GM23338 (cell line): ENCODE measurements around the gene C4orf36. TPM values are rescaled to one million over a fixed set of nuclear protein-coding genes. Genes with fewer than 3 reads are reported as not detected.

Experiments used
- ATAC-seq: fragments of 200-7000 bp; cut with Tn5 transposase; 3 replicates; pipeline ENCODE4 v1.9.1; 2020
- DNase-seq: peaks from one replicate; pipeline ENCODE4 v3.0.0-alpha.2; 2015; ENCODE audit warnings: low spot score
- H2AFZ ChIP-seq: fragments of 200-600 bp; sonication (generic); 2 replicates; pipeline ENCODE4 v1.8.0; 2016; ENCODE audit warnings: antibody characterized with exemption, mild to moderate bottlenecking, moderate library complexity
- H3F3A ChIP-seq: fragments of 200-600 bp; sonication (generic); replicated peaks from 2 replicates; pipeline ENCODE4 v1.8.0; 2017; ENCODE audit warnings: antibody characterized with exemption, mixed run types, low read depth
- H3K27ac ChIP-seq: fragments of 200-600 bp; sonication (generic); 2 replicates; pipeline ENCODE4 v1.6.1; 2016; ENCODE audit warnings: low read depth
- H3K27me3 ChIP-seq: fragments of 200-600 bp; sonication (generic); 2 replicates; pipeline ENCODE4 v1.8.0; 2016; ENCODE audit warnings: mild to moderate bottlenecking, mixed run types, moderate library complexity; ENCODE audit not compliant: insufficient read depth
- H3K36me3 ChIP-seq: fragments of 200-600 bp; sonication (generic); 2 replicates; pipeline ENCODE4 v1.8.0; 2016; ENCODE audit warnings: mild to moderate bottlenecking; ENCODE audit not compliant: insufficient read depth
- H3K4me1 ChIP-seq: fragments of 200-600 bp; sonication (generic); 2 replicates; pipeline ENCODE4 v1.8.0; 2016; ENCODE audit warnings: mild to moderate bottlenecking, moderate library complexity; ENCODE audit not compliant: insufficient read depth
- H3K4me2 ChIP-seq: fragments of 200-600 bp; sonication (generic); 2 replicates; pipeline ENCODE4 v1.7.1; 2017; ENCODE audit warnings: mixed run types
- H3K4me3 ChIP-seq: fragments of 200-600 bp; sonication (generic); 2 replicates; pipeline ENCODE4 v1.6.1; 2016; ENCODE audit warnings: mixed run types
- H3K79me2 ChIP-seq: fragments of 200-600 bp; sonication (generic); replicated peaks from 2 replicates; pipeline ENCODE4 v1.8.0; 2017; ENCODE audit warnings: mild to moderate bottlenecking; ENCODE audit not compliant: insufficient read depth
- H3K9me2 ChIP-seq: fragments of 200-600 bp; sonication (generic); 2 replicates; pipeline ENCODE4 v1.8.0; 2017; ENCODE audit not compliant: insufficient read depth
- H4K20me1 ChIP-seq: fragments of 200-600 bp; sonication (generic); replicated peaks from 2 replicates; pipeline ENCODE4 v1.8.0; 2017; ENCODE audit warnings: mild to moderate bottlenecking; ENCODE audit not compliant: insufficient read depth
- H3K27ac Mint-ChIP-seq: 2 replicates; pipeline ENCODE4 v1.8.0; 2020; ENCODE audit warnings: inconsistent platforms, mild to moderate bottlenecking, moderate library complexity, mixed read lengths
- H3K27me3 Mint-ChIP-seq: 3 replicates; pipeline ENCODE4 v1.8.0; 2022; ENCODE audit warnings: low read depth, mild to moderate bottlenecking, moderate library complexity, mixed read lengths, inconsistent platforms; ENCODE audit not compliant: insufficient read depth, poor library complexity
- H3K36me3 Mint-ChIP-seq: 3 replicates; pipeline ENCODE4 v1.8.0; 2021; ENCODE audit warnings: low read depth, mild to moderate bottlenecking, inconsistent platforms, moderate library complexity, mixed read lengths
- H3K4me1 Mint-ChIP-seq: 3 replicates; pipeline ENCODE4 v1.8.0; 2020; ENCODE audit warnings: mild to moderate bottlenecking, inconsistent platforms, mixed read lengths
- H3K4me3 Mint-ChIP-seq: 3 replicates; pipeline ENCODE4 v1.8.0; 2021; ENCODE audit warnings: moderate library complexity, mild to moderate bottlenecking, inconsistent platforms, mixed read lengths
- H3K9me3 Mint-ChIP-seq: 3 replicates; pipeline ENCODE4 v1.8.0; 2020; ENCODE audit warnings: moderate library complexity, mild to moderate bottlenecking, inconsistent platforms, mixed read lengths
- CREB1 ChIP-seq: fragments of 250-450 bp; sonication (Bioruptor Pico); IDR thresholded peaks from 2 replicates; pipeline ENCODE4 v1.5.0; 2020; ENCODE audit warnings: low read depth, mild to moderate bottlenecking, moderate library complexity
- CTCF ChIP-seq, 2 experiments: fragments of 200-600 bp in 1 of 2; sonication (generic) in 1 of 2; conservative IDR thresholded peaks; 2 replicates each; pipeline versions ENCODE4 v1.5.1 to v1.6.1; 2016 to 2017; ENCODE audit warnings: antibody characterized with exemption in 2 of 2, low read depth in 2 of 2, mild to moderate bottlenecking in 2 of 2, moderate library complexity in 1 of 2
- ETS1 ChIP-seq: IDR thresholded peaks from 2 replicates; pipeline ENCODE4 v1.6.1; 2016; ENCODE audit warnings: antibody characterized with exemption
- EZH2 ChIP-seq: fragments of 200-600 bp; sonication (generic); IDR thresholded peaks from one replicate; pipeline ENCODE4 v1.8.0; 2017; ENCODE audit warnings: antibody characterized with exemption, mild to moderate bottlenecking, low read depth; ENCODE audit not compliant: unreplicated experiment
- EZH2phosphoT487 ChIP-seq: fragments of 200-600 bp; sonication (generic); IDR thresholded peaks from one replicate; pipeline ENCODE4 v1.8.1; 2018; ENCODE audit warnings: antibody characterized with exemption; ENCODE audit not compliant: unreplicated experiment
- JUNB ChIP-seq: IDR thresholded peaks from one replicate; pipeline ENCODE4 v1.6.1; 2016; ENCODE audit warnings: antibody characterized with exemption; ENCODE audit not compliant: unreplicated experiment
- NANOG ChIP-seq: IDR thresholded peaks from 2 replicates; pipeline ENCODE4 v1.6.1; 2016; ENCODE audit warnings: antibody characterized with exemption, borderline replicate concordance
- POLR2AphosphoS5 ChIP-seq: IDR thresholded peaks from 2 replicates; pipeline ENCODE4 v1.6.1; 2016; ENCODE audit warnings: antibody characterized with exemption, low read depth
- REST ChIP-seq: IDR thresholded peaks from one replicate; pipeline ENCODE4 v1.6.1; 2018; ENCODE audit warnings: antibody characterized with exemption; ENCODE audit not compliant: unreplicated experiment
- STAT1 ChIP-seq: IDR thresholded peaks from one replicate; pipeline ENCODE4 v1.6.1; 2016; ENCODE audit warnings: antibody characterized with exemption; ENCODE audit not compliant: unreplicated experiment
- ZNF114 ChIP-seq: fragments of 250-450 bp; sonication (Bioruptor Pico); IDR thresholded peaks from 2 replicates; pipeline ENCODE4 v1.5.0; 2020; ENCODE audit warnings: mild to moderate bottlenecking, moderate library complexity
- ZNF331 ChIP-seq: fragments of 250-450 bp; sonication (Bioruptor Pico); IDR thresholded peaks from 2 replicates; pipeline ENCODE4 v1.5.0; 2020; ENCODE audit warnings: low read depth, mild to moderate bottlenecking, moderate library complexity
- ZNF462 ChIP-seq: fragments of 250-450 bp; sonication (Bioruptor Pico); IDR thresholded peaks from 2 replicates; pipeline ENCODE4 v1.5.0; 2020; ENCODE audit warnings: mild to moderate bottlenecking, moderate library complexity
- polyA plus RNA-seq: library from polyadenylated mRNA; unstranded; fragments of >200 nt; fragmentation: Nextera tagmentation; extraction: Ambion mirVana; gene quantifications from 2 replicates; pipeline ENCODE4 v1.2.1, GENCODE V29; 2016
- total RNA-seq: library from RNA; depleted of rRNA; stranded (reverse); fragments of >200 nt; shearing (Covaris generic); gene quantifications from 2 replicates; pipeline ENCODE4 v1.2.3, GENCODE V29; 2014

Gene C4orf36
- total and polyA plus RNA-seq, 2 experiments from 2014 or later = 1.1 to 1.6 TPM

- peaks cover 7% of the 10 kb centered on the region; the same call in 1 of the 2 replicates for H3K27me3 ChIP-seq
- peaks cover 17% of the 10 kb centered on the region for H3K4me1 Mint-ChIP-seq
- H3K27ac ChIP-seq = peak overlapping the region; percentile 72
- ATAC-seq (no peak), DNase-seq (no peak)
- peaks cover 12% of the 10 kb centered on the region; the same call in 1 of the 2 replicates for H3K4me1 ChIP-seq
- H3K4me2 ChIP-seq = peak overlapping the region; percentile 84
- H3K36me3 ChIP-seq = no peaks in the 10 kb centered on the region
- H3K4me3 ChIP-seq = peak overlapping the region; percentile 69
- TF ChIP-seq NANOG (no peak), CTCF (conservative IDR thresholded peaks at IDR 0.05; ENCODE audit: low read depth in 2 of 2) (no peak), EZH2phosphoT487 (no peak), EZH2 (no peak), POLR2AphosphoS5 (no peak), JUNB (no peak), ZNF462 (no peak), REST (no peak), ZNF331 (CRISPR knock-in tag) (no peak), CREB1 (no peak), ETS1 (no peak), ZNF114 (CRISPR knock-in tag) (no peak), STAT1 (no peak)
- no peaks in the 10 kb centered on the region; the same call in 1 of the 2 replicates for H3F3A ChIP-seq
- H4K20me1 ChIP-seq = no peaks in the 10 kb centered on the region
- H2AFZ ChIP-seq = peak overlapping the region; percentile 78
- H3K27ac Mint-ChIP-seq = no peak overlapping the region
- no peaks in the 10 kb centered on the region for H3K79me2 ChIP-seq
- peaks cover 6% of the 10 kb centered on the region for H3K27me3 Mint-ChIP-seq
- peak overlapping the region; percentile 77 for H3K4me3 Mint-ChIP-seq
- no peaks in the 10 kb centered on the region for H3K9me3 Mint-ChIP-seq
- H3K36me3 Mint-ChIP-seq = no peaks in the 10 kb centered on the region
- H3K9me2 ChIP-seq = no peaks in the 10 kb centered on the region
These were observed 376 bp upstream of the C4orf36 start for GRCh38 chr4:86892636-86892960.
